DOHH2 (cell line): Measurements from ENCODE around the gene CSMD2.

ENCODE experiments used
- H3F3A ChIP-seq: fragments of 200-600 bp; sonication (generic), shearing (Covaris generic); 2 replicates; pipeline ENCODE4 v1.6.0; 2016; ENCODE audit warnings: antibody characterized with exemption, mild to moderate bottlenecking; ENCODE audit not compliant: control insufficient read depth, insufficient read depth
- H3K27ac ChIP-seq: fragments of 200-600 bp; sonication (generic); 2 replicates; pipeline ENCODE4 v1.5.1; 2014; ENCODE audit warnings: low read depth, mild to moderate bottlenecking, low read length, moderate library complexity
- H3K27me3 ChIP-seq: fragments of 200-600 bp; sonication (generic); 2 replicates; pipeline ENCODE4 v1.6.1; 2014; ENCODE audit warnings: mild to moderate bottlenecking, low read length, mixed read lengths; ENCODE audit not compliant: control insufficient read depth
- H3K36me3 ChIP-seq: fragments of 200-600 bp; sonication (generic); 2 replicates; pipeline ENCODE4 v1.6.1; 2014; ENCODE audit warnings: mild to moderate bottlenecking, low read length, moderate library complexity, mixed read lengths; ENCODE audit not compliant: control insufficient read depth
- H3K4me1 ChIP-seq: fragments of 200-600 bp; sonication (generic); 2 replicates; pipeline ENCODE4 v1.6.1; 2014; ENCODE audit warnings: mild to moderate bottlenecking, low read length, mixed read lengths; ENCODE audit not compliant: control insufficient read depth
- H3K4me2 ChIP-seq: fragments of 200-600 bp; sonication (generic); 2 replicates; pipeline ENCODE4 v1.6.0; 2014; ENCODE audit warnings: mild to moderate bottlenecking, low read length, moderate library complexity
- H3K4me3 ChIP-seq: fragments of 200-600 bp; sonication (generic); 2 replicates; pipeline ENCODE4 v1.5.1; 2014; ENCODE audit warnings: mild to moderate bottlenecking, low read length, mixed read lengths
- H3K79me2 ChIP-seq: fragments of 200-600 bp; sonication (generic); 2 replicates; pipeline ENCODE4 v1.6.1; 2014; ENCODE audit warnings: mild to moderate bottlenecking, low read length, mixed read lengths; ENCODE audit not compliant: control insufficient read depth
- H3K9me2 ChIP-seq: fragments of 200-600 bp; sonication (generic); replicated peaks from 2 replicates; pipeline ENCODE4 v1.6.1; 2014; ENCODE audit warnings: mild to moderate bottlenecking, low read length, mixed read lengths; ENCODE audit not compliant: control insufficient read depth
- H3K9me3 ChIP-seq: fragments of 200-600 bp; sonication (generic); 2 replicates; pipeline ENCODE4 v1.6.1; 2014; ENCODE audit warnings: antibody characterized with exemption, low read length, mixed read lengths; ENCODE audit not compliant: control insufficient read depth, insufficient read depth
- H4K20me1 ChIP-seq: fragments of 200-600 bp; sonication (generic); 2 replicates; pipeline ENCODE4 v1.6.0; 2014; ENCODE audit warnings: low read depth, mild to moderate bottlenecking, antibody characterized with exemption, low read length, moderate library complexity; ENCODE audit not compliant: control insufficient read depth, insufficient read depth
- CTCF ChIP-seq: fragments of 200-600 bp; sonication (generic); IDR thresholded peaks from one replicate; pipeline ENCODE4 v1.5.1; 2014; ENCODE audit warnings: antibody characterized with exemption, mild to moderate bottlenecking, low read depth, low read length; ENCODE audit not compliant: poor library complexity, severe bottlenecking
- EZH2phosphoT487 ChIP-seq: fragments of 200-600 bp; sonication (generic); IDR thresholded peaks from 2 replicates; pipeline ENCODE4 v1.6.1; 2017; ENCODE audit warnings: borderline replicate concordance, mild to moderate bottlenecking, antibody characterized with exemption, low read length, moderate library complexity, mixed read lengths

The CSMD2 gene

GRCh38 chr1:34009340-34009985 lies 155.6 kb downstream of the CSMD2 start:
- Histone ChIP-seq H3K4me1 (no peaks in the 10 kb centered on the region), H4K20me1 (no peaks in the 10 kb centered on the region), H3K27me3 (no peaks in the 10 kb centered on the region), H3F3A (no peaks in the 10 kb centered on the region), H3K27ac (no peak overlapping the region), H3K9me3 (no peaks in the 10 kb centered on the region), H3K9me2 (no peaks in the 10 kb centered on the region), H3K36me3 (no peaks in the 10 kb centered on the region), H3K79me2 (no peaks in the 10 kb centered on the region), H3K4me3 (no peak overlapping the region), H3K4me2 (no peak overlapping the region)
- no peak for TF ChIP-seq EZH2phosphoT487
- no peak for TF ChIP-seq CTCF

- H3K27ac ChIP-seq, result no peak overlapping the region
- H3K4me2 ChIP-seq, result no peak overlapping the region
- no peaks in the 10 kb centered on the region for H3K9me3 ChIP-seq
- H3K79me2 ChIP-seq, result no peaks in the 10 kb centered on the region
- H4K20me1 ChIP-seq, result no peaks in the 10 kb centered on the region
- no peaks in the 10 kb centered on the region for H3K27me3 ChIP-seq
- no peaks in the 10 kb centered on the region for H3F3A ChIP-seq
- H3K36me3 ChIP-seq, result no peaks in the 10 kb centered on the region
- H3K4me1 ChIP-seq, result no peaks in the 10 kb centered on the region
- H3K9me2 ChIP-seq, result no peaks in the 10 kb centered on the region
- H3K4me3 ChIP-seq, result no peak overlapping the region
- TF ChIP-seq CTCF, result no peak
- TF ChIP-seq EZH2phosphoT487, result no peak
These were observed 157.3 kb downstream of the CSMD2 start for GRCh38 chr1:34007760-34008159.

GRCh38 chr1:34005309-34005708 lies 159.7 kb downstream of the CSMD2 start:
- no peaks in the 10 kb centered on the region for H3K36me3 ChIP-seq
- TF ChIP-seq CTCF (no peak), EZH2phosphoT487 (no peak)
- H3K79me2 ChIP-seq, result no peaks in the 10 kb centered on the region
- no peaks in the 10 kb centered on the region for H3K9me2 ChIP-seq
- H3K27me3 ChIP-seq, result no peaks in the 10 kb centered on the region
- H3K4me2 ChIP-seq, result no peak overlapping the region
- no peak overlapping the region for H3K4me3 ChIP-seq
- H3K4me1 ChIP-seq, result no peaks in the 10 kb centered on the region
- H3K9me3 ChIP-seq, result no peaks in the 10 kb centered on the region
- no peak overlapping the region for H3K27ac ChIP-seq
- H3F3A ChIP-seq, result no peaks in the 10 kb centered on the region
- no peaks in the 10 kb centered on the region for H4K20me1 ChIP-seq
